Measurements from ENCODE around the gene TMEM151B.
"Not testable (repeated sequence)": the region's sequence is repeated elsewhere in the genome, so short reads cannot be mapped to it uniquely, and the experiment has no call there.

The TMEM151B gene

DNA sequence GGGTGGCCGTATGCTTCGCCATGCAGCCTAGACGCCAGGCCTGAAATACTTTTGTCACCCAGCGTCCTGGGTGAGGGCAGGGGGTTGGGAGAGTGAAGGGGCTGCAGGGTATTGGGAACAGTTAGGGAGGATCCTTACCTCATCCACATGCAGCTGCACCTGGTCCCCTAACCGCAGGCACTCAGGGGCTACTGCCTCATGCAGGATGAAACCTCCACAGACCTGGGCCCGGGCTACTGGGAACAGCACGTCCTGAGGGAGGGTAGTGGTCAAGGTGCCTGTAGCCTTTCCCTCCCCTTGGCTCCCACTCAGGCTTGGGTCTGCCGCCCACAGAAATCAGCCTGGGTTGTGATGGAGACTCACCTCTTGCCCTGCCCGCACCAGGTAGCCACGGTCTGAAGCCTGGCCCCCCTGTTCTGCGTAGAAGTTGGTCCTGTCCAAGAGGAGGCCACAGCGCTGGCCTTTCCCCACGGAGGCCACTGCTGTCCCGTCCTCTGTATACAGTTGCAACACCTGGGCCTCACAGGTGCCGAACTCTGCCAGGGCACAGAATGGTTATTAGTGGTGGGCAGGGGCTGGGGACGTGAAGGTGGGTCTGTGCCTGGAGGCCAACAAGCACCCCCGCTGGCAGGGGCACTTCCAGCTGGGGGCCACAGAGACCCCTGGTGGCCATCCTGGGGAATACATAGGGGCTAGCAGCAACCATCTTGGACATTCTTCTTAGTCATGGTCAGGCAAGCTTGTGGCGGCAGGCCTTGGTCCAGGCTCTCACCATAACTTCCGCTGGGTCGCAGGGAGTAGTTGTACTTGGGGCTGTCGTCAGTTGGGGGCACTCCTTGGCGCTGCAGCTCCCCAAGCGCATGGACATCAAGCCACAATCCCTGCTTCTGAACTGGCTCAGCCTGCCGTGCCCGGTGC lies 34.3 kb downstream of the TMEM151B start:
- DNase-seq (ENCODE audit: low spot score) = peak; percentile 66

DNA sequence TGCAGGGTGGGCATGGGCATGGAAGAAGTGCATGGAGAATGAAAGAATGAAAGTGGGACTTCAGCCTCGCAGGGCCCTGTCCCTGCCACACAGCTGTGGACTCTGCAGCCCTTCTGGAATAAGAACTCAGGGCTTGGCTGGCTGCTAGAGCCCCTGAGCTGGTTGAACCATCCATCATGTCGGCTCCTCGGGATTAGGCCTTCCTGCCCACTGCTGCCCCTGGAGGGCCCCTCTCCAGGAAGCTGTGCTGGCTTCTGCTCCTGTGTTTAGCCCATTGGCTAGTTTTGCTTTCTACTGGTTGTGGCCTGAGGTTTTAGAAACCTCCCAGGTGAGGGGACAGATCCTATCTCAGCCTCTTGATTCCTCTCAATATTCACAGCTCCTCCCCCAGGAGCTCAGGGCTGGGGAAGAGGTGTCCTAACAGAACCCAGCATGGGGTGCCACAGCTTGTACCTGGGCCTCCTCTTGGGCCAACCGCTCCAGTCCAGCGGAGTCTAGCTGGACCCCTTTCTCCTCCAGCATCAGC lies 35.0 kb downstream of the TMEM151B start:
- no peak for DNase-seq (ENCODE audit: low spot score)

GRCh38 chr6:44306710-44307109 lies 36.5 kb downstream of the TMEM151B start:
- no peak for DNase-seq (ENCODE audit: low spot score)

- no peak for DNase-seq (ENCODE audit: low spot score)
Observed at GRCh38 chr6:44307217-44307616, 37.0 kb downstream of the TMEM151B start.

DNA sequence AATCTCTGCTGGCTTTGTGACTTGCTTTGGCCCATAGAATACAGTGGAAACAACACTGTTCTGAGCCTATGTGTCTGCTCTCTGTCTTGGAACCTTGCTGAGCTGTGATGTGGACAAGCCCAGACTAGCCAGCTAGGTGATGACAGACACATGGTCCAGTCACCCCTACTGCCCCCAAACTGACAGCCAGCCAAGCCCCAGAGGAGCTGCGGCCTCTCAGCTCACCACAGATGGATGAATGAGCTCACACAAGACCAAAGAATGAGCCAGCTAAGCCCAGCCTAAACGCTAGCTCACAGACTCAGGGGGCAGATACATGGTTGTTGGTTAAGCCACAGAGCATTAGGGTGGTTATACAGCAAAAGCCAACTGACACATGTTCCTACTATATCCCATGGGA lies 38.8 kb downstream of the TMEM151B start:
- peak; percentile 71 for DNase-seq (ENCODE audit: low spot score)

DNA sequence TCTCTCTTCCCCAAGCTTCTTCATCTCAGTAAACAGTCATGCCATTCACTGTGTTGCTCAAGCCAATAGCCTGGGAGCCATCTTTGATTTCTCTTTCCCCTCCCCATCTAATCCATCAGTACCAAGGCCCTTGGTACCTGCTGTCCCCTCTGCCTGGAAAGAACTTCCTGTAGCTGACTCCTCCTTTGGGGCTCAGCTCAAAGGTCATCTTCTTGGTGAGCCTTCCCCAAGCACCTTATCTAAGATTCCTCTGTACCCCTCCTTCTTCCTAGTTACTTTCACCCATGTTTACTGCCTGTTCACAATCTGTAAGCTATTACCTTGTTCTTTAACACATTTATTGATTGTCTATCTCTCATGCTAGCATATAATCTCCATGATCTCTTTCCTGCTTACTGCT lies 39.4 kb downstream of the TMEM151B start:
- DNase-seq (ENCODE audit: low spot score) = no peak

DNA sequence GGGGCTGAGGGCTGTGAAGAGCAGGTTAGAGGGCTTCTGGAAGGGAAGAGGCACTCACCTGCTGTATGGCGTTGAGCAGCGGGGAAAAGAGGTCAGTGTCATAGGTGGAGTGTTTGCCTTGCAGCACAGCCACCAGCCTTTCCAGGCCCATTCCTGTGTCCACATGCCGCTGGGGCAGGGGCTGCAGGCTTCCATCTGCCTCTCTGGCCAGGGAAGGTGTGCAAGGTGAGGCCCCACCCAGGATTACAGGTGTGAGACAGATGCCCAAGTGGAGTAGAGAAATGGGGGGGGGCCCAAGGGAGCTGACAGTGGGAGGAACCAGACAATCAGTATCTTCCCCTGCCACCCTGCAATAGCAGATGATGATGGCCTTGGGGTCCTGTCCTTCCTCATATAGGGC lies 40.0 kb downstream of the TMEM151B start:
- no peak for DNase-seq (ENCODE audit: low spot score)

GRCh38 chr6:44311304-44311703 lies 41.1 kb downstream of the TMEM151B start:
- DNase-seq (ENCODE audit: low spot score) = no peak

GRCh38 chr6:44311767-44312166 lies 41.5 kb downstream of the TMEM151B start:
- DNase-seq (ENCODE audit: low spot score) = no peak

GRCh38 chr6:44312901-44313788 lies 42.9 kb downstream of the TMEM151B start, which contains the start of gene AARS2:
Gene AARS2 (minus strand): TSS chr6:44313347. CDS start chr6:44313323, 24 bp downstream.
- DNase-seq (ENCODE audit: low spot score) = peak; percentile 95

DNA sequence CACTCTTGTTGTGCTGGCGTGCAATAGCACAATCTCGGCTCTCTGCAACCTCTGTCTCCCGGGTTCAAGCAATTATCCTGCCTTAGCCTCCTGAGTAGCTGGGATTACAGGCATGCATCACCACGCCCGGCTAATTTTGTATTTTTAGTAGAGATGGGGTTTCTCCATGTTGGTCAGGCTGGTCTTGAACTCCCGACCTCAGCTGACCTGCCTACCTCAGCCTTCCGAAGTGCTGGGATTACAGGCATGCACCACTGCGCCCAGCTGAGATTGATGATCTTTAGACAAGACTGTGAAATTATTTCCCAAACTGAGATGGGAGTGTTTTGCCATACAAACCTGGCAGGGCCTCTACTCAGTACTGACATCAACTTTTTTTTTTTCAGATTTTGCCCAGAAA lies 44.4 kb downstream of the TMEM151B start:
- not testable (repeated sequence) for DNase-seq (ENCODE audit: low spot score)

GRCh38 chr6:44315516-44315915 lies 45.3 kb downstream of the TMEM151B start:
- DNase-seq (ENCODE audit: low spot score) = no peak

- DNase-seq (ENCODE audit: low spot score) = no peak
Observed at GRCh38 chr6:44315951-44316350, 45.7 kb downstream of the TMEM151B start.

DNA sequence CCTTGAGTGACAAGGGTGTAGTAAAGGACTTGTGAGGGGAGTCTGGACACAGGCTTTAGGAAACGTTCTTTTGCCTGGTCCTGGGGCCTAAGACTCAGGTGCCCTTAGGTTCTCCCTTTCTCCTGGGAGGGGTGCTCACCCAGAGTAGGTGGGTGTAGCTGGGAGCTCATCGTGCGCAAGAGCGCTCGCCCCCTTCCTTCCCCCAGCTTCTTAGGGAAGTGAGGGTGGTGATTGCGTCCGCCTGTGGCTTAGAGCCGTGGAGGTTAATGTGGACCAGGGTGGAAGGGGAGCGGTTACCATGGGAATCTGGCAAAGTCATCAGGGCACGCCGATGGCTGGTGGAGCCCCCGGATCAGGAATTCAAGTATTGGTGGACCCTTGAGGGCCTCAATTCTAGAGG lies 46.2 kb downstream of the TMEM151B start:
- no peak for DNase-seq (ENCODE audit: low spot score)

DNA sequence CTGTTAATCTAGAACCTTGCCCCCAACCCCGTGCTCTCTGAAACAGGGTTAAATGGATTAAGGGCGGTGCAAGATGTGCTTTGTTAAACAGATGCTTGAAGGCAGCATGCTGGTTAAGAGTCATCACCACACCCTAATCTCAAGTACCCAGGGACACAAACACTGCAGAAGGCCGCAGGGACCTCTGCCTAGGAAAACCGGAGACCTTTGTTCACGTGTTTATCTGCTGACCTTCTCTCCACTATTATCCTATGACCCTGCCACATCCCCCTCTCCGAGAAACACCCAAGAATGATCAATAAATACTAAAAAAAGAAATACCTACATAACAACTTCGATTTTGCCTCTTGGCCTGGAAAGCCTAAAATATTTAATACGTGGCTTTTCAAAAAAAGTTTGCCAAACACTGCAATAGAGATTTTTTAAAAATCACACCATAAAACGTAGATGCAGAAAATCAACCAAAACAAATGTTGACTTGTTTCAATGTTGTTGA lies 46.9 kb downstream of the TMEM151B start:
- not testable (repeated sequence) for DNase-seq (ENCODE audit: low spot score)

- no peak for DNase-seq (ENCODE audit: low spot score)
Observed at GRCh38 chr6:44321210-44321609, 51.0 kb downstream of the TMEM151B start.

GRCh38 chr6:44327096-44327495 lies 56.8 kb downstream of the TMEM151B start:
- DNase-seq (ENCODE audit: low spot score) = no peak

DNA sequence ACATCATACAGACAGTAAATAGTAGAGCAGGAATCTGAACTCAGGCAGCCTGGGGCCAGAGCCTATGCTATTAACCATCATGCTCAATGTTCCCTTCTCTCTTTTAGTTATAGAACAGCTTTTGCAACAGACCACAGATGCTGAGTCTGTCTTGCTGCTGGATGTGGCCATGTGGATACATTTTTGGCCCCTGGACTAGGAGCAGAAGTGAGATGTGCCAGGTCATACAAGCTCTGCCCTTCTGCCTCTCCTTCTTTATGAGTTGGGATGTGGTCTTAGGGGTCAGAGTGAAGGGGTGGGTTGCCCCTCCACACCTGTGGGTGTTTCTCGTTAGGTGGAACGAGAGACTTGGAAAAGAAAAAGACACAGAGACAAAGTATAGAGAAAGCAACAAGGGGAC lies 57.5 kb downstream of the TMEM151B start:
- DNase-seq (ENCODE audit: low spot score) = no peak

DNA sequence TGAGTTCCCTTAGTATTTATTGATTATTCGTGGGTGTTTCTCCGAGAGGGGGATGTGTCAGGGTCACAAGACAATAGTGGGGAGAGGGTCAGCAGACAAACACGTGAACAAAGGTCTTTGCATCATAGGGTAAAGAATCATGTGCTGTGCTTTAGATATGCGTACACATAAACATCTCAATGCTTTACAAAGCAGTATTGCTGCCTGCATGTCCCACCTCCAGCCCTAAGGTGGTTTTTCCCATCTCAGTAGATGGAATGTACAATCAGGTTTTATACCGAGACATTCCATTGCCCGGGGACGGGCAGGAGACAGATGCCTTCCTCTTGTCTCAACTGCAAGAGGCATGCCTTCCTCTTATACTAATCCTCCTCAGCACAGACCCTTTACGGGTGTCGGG lies 58.0 kb downstream of the TMEM151B start:
- DNase-seq (ENCODE audit: low spot score) = not testable (repeated sequence)

DNA sequence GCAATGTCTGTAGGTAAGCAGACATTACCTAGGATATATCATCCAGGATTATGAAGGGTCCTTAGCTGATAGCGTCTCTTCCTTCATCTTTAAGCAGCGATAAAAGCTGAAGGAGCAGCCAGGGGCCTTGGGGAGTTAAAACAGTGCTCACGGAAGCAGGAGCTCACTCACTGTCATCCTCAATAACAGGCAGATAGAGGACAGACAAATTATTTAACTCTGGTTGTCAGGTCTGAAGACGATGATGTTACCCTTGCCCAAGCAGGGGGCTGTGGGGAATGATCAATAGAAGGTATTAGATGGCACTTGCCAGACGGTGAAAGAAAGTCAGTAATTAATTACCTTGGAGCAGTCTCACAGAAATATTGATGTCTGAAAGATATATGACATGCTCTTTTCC lies 59.6 kb downstream of the TMEM151B start:
- DNase-seq (ENCODE audit: low spot score) = no peak

- DNase-seq (ENCODE audit: low spot score) = no peak
Observed at GRCh38 chr6:44332585-44332984, 62.3 kb downstream of the TMEM151B start.

GRCh38 chr6:44333273-44333919 lies 63.1 kb downstream of the TMEM151B start:
- DNase-seq (ENCODE audit: low spot score) = no peak

Measured in AG20443 (cell line).